ENCODE measurements around the gene TMEM151A.
A peak's percentile ranks its signal among the peaks of the same experiment; 100 is the strongest.

Gene TMEM151A

DNA sequence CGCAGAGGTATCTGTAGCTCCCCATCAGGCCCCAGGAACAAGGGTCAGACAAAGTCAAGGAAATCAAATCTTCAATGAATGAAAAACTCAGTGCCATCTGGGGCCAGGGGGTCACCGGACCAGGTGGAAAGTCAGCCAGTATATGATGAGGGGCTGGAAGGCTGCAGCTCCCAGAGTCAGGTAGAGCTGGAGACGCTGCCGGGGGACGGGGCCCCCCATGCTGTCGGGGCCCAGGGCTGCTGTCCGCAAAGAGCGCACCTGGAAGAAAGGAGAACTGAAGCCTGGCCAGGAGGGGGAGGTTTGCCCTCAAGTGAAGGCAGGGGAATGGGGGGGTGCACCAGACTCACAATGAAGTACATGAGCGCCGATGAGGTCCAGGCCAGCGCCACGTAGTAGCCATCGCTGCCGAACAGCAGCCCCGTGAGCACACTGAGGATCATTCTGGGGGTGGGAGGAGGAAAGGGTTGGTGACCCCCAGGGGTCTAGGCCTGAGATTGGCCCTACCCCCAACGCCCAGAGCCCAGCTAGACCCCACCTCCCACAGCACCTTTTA is 7.1 kb upstream of the TMEM151A start:
- no peak for DNase-seq

- no peak for DNase-seq
Measured at GRCh38 chr11:66285250-66285947, 6.3 kb upstream of the TMEM151A start.

- DNase-seq, result no peak
Measured at GRCh38 chr11:66286699-66287098, 5.0 kb upstream of the TMEM151A start.

- no peak for DNase-seq
Measured at GRCh38 chr11:66287211-66287888, 4.3 kb upstream of the TMEM151A start.

DNA sequence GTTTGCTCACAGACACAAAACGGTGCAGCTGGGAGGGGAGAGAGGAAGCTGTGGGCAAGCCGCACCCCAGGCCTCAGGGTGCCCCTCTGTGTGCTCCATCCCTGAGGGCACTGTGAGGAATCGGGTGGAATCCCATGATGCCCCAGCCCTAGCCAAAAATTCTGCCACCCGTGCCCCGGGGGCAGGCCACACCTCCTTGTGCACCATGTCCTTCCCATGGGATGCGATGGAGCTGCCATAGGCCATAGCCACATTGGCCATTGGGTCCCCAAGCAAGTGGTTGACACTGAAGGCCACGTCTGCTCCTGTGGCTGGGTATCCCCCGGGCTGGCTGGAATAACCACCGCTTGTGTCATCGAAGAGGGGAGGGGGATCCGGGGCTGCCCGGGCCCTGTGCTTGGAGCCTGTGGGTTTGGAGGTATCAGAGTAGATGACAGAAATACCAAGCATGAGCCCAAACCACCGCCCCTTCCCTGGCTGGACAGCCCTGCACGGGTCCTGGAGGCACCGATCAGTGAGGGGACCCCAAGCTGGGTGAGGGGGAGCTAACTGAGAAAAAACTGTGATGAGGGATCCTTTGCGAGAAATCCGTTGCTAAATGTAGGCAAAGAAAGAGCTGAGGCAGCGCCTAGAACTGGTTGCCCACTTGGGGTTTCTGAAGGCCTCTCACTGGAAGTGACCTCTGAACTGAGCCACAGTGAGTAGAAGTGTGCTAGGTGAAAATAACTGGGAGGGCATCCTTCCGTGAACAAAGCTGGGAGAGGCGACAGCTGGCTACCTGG is 3.6 kb upstream of the TMEM151A start:
- no peak for DNase-seq

- DNase-seq, result peak; percentile 99
Measured at GRCh38 chr11:66288671-66289547, 2.8 kb upstream of the TMEM151A start, which contains the start of gene YIF1A. Gene YIF1A, minus strand, starts transcription at chr11:66289143. Its CDS starts 158 bp downstream, at chr11:66288985.

DNA sequence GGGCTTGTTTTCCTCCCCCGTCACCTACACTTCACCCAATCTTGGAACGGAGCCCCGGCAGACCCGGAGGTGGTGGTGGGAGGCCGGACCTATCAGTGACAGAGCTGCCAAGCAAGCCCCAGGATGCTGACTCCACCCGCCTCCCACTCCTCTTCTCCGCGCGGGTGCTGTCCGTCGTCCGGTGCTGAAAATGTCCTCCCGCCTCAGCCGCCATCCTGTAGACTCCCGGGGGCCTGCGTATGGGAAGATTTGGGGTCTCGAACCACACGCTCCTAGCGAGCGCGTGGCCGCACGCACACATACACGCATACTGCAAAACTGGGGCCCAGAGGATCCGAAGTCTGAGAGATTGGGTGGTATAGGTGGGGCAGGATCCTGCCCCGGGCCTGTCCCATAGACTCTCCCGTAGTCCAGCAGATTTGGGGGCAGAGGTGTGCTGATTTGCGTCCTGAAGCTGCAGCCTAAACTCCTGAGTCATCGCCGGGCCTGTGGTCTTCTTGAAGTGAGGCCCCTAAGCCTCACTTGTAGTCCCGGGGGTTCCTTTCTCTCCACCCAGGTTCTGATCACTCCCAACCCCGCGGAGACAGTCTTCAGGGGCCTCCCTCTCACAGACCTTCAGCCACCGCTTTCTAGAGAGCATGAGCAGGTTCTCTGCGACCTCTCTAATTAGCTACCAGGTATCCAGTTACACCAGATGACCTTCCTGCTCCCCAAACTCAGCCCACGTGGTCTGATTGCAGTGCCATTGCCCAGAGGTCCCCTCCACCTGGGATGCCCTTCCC is 2.0 kb upstream of the TMEM151A start:
- no peak for DNase-seq

- DNase-seq, result no peak
Measured at GRCh38 chr11:66290330-66290621, 1.4 kb upstream of the TMEM151A start.

- no peak for DNase-seq
Measured at GRCh38 chr11:66291303-66291705, 390 bp upstream of the TMEM151A start.

DNA sequence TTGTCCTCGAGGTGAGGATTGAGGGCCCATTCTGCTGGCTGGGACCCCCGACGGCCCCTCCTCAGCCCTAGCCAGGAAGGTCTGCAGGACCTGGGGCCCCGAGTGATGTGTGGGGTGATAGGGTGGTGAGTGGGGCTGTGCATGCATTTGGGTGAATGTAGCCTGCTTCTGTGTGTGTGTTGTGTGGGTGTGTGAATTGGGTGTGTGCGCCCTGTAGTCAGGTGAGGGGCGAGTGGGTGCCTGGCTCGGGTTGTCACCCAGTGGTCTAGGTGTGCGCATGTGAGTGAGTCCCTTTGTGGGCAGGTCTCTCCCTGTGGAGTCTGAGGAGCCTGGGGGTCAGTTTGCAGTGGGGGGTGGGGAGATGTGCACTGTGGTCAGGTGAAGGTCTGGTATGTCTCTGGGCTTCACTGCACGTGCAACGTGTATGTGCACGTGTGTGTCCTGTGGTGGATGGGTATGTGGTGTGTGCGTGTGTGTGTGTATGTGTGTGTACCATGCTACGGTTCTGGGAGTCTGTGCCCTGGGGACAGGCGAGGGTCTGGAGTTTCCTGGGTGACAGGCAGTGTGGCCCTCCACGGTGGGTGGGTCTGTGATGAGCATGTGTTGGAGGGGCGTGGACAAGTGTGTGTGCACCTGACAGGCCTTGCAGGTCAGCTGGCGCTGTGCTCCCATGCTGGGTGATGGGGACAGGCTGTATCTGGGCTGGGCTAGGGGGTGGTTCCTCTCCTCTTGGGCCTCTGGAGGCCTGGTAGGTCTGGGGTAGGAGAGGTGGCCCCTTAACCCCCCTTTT is 1.0 kb downstream of the TMEM151A start:
- DNase-seq, result no peak

- DNase-seq, result no peak
Measured at GRCh38 chr11:66293352-66293751, 1.7 kb downstream of the TMEM151A start.

DNA sequence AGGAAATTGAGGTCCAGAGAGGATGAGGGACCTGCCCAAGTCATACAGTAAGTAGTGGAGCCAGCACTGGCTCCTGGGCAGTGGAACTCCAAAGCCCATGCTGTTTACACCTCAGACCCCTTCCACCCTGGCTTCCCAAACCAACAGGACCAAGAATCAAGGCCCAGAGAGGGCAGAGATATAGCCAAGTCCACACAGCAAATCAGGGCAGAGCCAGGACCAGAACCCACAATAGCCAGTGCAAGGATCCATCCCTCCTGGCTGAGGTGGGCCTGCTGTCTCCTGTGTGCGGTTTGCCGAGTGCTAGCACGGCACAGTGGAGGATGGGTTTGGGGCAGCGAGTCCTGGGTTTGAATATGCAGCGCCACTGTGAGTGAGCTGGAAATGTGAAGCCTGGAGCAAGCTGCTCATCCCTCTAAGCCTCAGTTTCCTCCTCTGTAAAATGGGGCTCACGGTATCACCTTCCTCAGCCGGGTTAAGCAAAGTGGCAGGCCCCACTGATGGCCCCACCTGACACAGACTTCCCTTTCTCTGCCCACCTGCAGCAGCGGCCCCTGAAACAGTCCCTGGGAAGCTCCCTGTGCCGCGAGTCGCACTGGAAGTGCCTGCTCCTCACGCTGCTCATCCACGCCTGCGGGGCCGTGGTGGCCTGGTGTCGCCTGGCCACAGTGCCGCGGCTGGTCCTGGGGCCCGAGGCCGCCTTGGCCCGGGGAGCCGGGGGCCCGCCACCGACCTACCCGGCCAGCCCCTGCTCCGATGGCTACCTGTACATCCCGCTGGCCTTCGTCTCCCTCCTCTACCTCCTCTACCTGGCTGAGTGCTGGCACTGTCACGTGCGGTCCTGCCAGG is 2.3 kb downstream of the TMEM151A start:
- DNase-seq, result no peak

DNA sequence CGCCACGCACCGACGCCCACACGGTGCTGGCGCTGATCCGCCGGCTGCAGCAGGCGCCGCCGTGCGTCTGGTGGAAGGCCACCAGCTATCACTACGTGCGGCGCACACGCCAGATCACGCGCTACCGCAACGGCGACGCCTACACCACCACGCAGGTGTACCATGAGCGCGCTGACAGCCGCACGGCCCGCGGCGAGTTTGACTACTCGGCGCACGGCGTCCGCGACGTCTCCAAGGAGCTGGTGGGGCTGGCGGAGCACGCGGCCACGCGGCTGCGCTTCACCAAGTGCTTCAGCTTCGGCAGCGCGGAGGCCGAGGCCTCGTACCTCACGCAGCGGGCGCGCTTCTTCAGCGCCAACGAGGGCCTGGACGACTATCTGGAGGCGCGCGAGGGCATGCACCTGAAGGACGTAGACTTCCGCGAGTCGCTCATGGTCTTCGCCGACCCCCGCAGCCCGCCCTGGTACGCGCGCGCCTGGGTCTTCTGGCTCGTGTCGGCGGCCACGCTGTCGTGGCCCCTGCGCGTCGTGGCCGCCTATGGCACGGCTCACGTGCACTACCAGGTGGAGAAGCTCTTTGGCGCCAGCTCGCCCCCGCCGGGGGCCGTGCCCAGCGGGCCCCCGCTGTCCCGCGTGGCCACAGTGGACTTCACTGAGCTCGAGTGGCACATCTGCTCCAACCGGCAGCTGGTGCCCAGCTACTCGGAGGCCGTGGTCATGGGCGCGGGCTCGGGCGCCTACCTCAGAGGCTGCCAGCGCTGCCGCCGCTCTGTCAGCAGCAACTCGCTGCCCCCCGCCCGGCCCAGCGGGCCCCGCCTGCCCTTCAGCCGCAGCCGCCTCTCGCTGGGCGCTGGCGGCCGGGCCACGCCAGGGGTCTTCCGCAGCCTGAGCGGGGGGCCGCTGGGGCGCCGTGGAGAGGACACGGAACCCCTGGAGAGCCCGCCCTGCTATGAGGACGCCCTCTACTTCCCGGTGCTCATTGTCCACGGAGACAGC is 3.2 kb downstream of the TMEM151A start:
- DNase-seq, result no peak

DNA sequence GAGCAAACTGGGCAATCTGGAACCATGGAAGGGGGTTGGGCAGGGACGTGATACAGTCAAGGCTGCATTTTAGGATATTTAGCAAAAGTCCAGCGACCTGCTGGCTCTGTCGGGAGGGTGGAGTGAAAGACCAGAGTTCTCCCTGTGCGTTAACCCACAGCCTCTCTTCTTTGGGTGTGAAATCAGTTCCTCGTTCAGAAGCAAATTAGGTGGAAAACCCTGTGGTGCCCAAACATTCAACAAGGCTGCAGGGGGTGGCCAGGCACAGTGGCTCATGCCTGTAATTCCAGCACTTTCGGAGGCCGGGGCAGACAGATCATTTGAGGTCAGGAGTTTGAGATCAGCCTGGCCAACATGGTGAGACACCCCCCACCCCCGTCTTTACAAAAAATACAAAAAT is 5.9 kb downstream of the TMEM151A start:
- DNase-seq, result no peak

GRCh38 chr11:66299186-66299585 is 7.5 kb downstream of the TMEM151A start:
- no peak for DNase-seq

- no peak for DNase-seq
Measured at GRCh38 chr11:66302656-66303055, 11.0 kb downstream of the TMEM151A start.

DNA sequence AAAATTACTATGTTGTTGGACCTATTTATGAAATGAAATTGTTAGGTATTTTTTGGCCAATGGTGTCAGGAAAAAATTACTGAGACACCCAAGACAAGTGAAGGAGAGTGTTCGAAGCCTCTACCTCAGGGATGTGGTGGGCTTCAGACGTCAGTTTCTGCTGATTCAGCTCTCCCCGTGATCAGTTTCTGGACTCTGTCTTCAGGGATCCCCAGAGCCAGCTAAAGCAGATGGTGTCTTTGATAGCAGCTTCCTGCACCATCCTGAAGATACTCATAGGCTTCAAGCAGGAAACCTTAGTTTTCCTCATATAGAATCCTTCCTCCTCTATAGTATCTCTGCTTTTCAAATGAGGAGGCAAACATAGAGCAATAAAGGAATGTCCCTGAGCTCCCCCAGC is 17.8 kb downstream of the TMEM151A start:
- no peak for DNase-seq

- DNase-seq, result no peak
Measured at GRCh38 chr11:66310324-66310723, 18.6 kb downstream of the TMEM151A start.
